ENCODE measurements around the gene ZBED4.

Gene ZBED4

DNA sequence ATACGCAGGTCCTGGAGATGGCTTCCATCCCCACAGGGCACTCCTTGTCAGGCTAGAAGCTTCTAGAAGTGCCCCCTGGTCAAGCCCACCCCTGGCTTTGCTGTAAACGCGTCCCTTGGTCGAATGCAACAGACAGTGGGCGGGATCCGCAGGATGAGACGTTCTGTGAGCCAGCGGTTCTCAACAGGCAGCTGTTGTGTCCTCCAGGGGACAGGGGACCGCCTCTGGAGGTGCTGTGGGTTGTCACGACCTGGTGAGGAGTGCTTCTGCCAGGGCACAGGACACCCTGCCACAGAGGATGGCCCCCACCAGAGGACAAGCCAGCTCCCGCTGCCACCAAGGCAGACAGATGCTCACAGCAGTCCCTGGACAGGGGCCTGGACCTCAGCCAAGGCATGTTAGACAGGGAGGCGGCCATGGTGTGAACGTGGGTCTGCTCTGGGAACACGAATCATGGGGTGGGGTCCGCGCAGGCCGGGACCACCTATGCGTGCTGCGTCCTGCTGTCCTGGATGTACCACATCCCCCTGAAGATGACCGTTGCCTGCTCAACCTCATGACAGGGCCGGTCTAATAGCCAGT is 76.4 kb downstream of the ZBED4 start:
- Histone ChIP-seq H3K27me3 (replicated peaks; ENCODE audit: control insufficient read depth, insufficient read depth, low read length) (no peaks in the 10 kb centered on the region), H3K9ac (ENCODE audit: low read length) (no peak overlapping the region), H3K36me3 (ENCODE audit: control insufficient read depth, insufficient read depth, low read length, severe bottlenecking) (peaks cover 9% of the 10 kb centered on the region), H3K4me3 (ENCODE audit: low read length) (no peak overlapping the region), H3K4me1 (ENCODE audit: control insufficient read depth, insufficient read depth, low read length) (peaks cover 31% of the 10 kb centered on the region), H3K9me3 (ENCODE audit: control insufficient read depth, low read length) (no peaks in the 10 kb centered on the region)
- no peak for DNase-seq (ENCODE audit: low read depth)

DNA sequence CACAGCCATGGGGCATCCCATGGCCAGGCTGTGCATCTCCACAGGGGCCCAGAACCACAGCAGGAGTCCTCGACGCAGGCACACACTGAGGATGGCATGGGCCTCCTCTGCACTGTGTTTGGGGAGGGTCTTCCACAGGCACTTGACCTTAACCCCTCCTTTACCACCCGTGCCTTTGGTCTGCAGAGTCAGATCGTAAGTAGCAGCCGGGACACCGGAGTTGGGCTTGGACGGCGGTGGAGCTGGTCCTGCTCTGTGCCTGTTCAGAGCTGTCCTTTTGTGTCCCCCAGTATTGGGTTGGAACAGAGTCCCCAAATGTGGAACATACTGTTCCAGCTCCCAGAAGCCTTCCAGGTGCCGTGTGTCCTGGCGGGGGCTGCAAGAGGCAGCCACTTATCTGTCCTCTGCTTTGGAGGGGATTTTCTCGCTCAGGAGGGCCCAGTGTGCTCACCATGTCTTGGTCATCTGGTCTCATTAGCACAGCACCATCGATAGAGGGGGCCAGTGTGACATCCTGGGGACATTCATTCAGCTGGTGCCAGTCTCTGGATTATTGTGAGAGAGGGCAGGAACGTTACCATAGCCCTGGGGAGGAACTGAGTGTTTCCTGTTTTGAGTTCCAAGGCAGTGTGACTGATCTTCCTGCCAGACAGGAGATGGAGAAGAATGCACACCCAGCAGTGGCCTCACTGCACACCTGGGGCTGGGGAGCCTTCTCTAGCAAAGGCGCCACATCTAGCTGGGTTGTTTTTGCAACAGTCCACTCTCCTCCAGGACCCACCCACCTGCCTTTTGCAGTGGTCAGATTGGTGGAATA is 77.2 kb downstream of the ZBED4 start:
- no peak overlapping the region for H3K9ac ChIP-seq (ENCODE audit: low read length)
- H3K36me3 ChIP-seq (ENCODE audit: control insufficient read depth, insufficient read depth, low read length, severe bottlenecking) = peaks cover 3% of the 10 kb centered on the region
- H3K4me1 ChIP-seq (ENCODE audit: control insufficient read depth, insufficient read depth, low read length) = peaks cover 31% of the 10 kb centered on the region
- H3K27me3 ChIP-seq (replicated peaks; ENCODE audit: control insufficient read depth, insufficient read depth, low read length) = no peaks in the 10 kb centered on the region
- DNase-seq (ENCODE audit: low read depth) = peak; percentile 66
- H3K9me3 ChIP-seq (ENCODE audit: control insufficient read depth, low read length) = no peaks in the 10 kb centered on the region
- no peak overlapping the region for H3K4me3 ChIP-seq (ENCODE audit: low read length)

DNA sequence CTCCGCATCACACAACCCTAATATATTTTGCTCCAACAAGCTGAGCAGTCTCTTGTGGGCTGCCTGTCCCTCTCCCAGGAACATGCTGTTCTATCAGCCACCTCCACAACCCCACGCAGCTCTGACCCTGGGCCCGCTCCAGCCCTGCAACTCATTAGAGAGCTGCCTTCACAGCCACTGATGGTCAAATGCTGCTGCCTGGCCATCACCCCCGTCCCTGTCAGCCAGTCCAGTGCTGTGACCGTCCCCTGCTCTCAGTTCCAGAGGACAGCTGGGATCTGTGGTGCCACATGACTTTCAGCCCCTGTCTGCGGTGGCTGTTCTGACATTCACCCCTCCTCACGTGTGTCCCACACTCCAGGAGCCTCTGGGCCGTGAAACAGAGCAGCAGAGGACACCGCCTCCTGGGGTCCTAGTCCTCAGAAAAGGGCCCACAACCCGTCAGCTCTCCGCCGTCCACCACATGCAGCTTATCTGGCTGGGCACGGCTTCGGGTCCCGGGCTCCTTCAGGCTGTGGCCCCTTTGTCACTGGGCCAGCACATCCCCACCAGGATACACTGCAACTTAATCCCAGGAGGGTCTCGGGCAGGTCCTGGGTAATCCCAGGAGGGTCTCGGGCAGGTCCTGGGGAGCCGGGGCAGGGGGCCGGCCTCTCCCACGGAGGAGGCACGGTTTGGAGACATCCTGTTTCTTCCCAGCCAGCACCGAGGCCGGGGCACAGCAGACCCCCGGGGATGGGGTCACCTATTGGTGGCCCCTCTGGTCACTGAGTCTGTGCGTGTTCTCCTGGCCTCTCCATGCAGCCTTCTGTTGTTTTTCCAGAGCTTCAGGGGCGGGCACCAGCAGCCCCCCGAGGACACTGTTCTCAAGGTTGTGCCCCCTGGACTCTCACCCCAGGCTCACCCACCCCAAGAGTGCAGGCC is 79.9 kb downstream of the ZBED4 start:
- Histone ChIP-seq H3K9me3 (ENCODE audit: control insufficient read depth, low read length) (no peaks in the 10 kb centered on the region), H3K4me3 (ENCODE audit: low read length) (peak overlapping the region; percentile 81), H3K9ac (ENCODE audit: low read length) (peak overlapping the region; percentile 95), H3K27me3 (replicated peaks; ENCODE audit: control insufficient read depth, insufficient read depth, low read length) (no peaks in the 10 kb centered on the region), H3K4me1 (ENCODE audit: control insufficient read depth, insufficient read depth, low read length) (peaks cover 35% of the 10 kb centered on the region), H3K36me3 (ENCODE audit: control insufficient read depth, insufficient read depth, low read length, severe bottlenecking) (no peaks in the 10 kb centered on the region)
- DNase-seq (ENCODE audit: low read depth) = no peak

DNA sequence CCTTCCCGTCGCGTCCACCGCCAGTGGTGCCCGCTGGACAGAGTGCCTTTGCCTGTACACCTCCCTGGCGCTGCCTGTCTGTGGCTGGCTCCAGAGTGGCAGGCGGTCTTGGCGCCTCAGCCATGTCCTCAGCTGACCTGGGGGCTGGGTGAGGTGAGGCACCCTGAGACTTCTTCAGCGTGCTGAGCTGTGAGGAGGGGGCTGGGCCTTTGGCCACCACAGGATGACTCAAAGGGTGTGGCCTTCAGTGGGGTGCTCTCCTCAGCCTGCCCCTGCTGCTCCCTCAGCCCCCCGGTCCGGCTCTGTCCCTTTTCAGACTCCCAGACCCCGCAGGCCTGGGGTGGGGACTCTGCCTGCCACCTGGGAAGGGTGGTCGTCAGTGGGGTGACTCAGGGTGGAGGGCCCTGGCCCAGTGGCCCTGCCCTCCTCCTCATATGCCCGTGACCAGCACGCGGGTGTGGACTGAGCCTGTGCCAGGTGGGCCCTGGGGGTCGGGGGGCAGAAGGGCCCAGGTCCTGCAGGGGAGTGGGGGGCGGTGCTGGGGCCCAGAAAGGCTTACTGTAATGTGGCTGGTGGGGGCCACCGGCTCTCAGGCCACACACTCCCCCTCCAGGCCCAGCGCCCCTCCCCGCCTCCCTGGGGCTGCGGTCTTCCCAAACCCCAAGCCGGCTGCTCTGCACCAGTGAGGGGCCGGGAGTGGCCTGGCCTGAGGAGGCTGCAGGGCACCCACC is 80.7 kb downstream of the ZBED4 start:
- Histone ChIP-seq H3K4me3 (ENCODE audit: low read length) (peak overlapping the region; percentile 81), H3K36me3 (ENCODE audit: control insufficient read depth, insufficient read depth, low read length, severe bottlenecking) (no peaks in the 10 kb centered on the region)

DNA sequence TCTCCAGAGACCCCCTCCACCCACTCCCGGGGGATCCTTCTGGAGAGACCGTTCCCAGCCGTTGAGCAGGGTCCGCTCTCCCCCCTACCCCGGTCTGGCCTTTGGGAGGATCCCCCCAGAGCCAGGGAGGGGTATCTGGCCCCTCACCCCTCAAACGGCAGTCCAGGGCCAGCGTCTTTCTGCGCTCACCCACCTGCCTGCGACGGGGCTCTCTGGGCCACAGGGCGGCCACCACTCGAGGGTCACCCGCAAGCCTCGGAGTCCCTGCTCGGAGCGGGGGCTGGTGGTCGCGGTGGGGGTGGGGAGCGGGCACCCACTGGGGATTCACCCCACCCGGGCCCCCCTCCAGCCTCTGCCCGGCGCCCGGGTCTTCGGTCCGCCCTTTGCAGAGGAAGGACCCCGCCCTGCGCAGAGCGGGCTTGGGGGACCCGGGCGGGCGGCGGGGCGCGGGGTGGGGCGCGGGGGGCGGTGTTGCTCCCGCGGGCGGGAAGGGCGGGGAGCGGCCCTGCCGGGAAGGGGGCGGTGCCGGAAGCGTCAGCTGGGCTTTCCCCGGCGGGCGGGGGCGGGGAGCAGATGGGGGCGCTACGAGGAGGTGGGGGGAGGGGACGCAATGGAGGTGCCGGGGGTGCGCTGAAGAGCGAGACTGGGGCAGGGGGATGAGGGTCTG is 81.4 kb downstream of the ZBED4 start:
- Histone ChIP-seq H3K4me3 (ENCODE audit: low read length) (peak overlapping the region; percentile 81), H3K36me3 (ENCODE audit: control insufficient read depth, insufficient read depth, low read length, severe bottlenecking) (no peaks in the 10 kb centered on the region), H3K9ac (ENCODE audit: low read length) (peak overlapping the region; percentile 95), H3K4me1 (ENCODE audit: control insufficient read depth, insufficient read depth, low read length) (peaks cover 31% of the 10 kb centered on the region), H3K9me3 (ENCODE audit: control insufficient read depth, low read length) (no peaks in the 10 kb centered on the region), H3K27me3 (replicated peaks; ENCODE audit: control insufficient read depth, insufficient read depth, low read length) (no peaks in the 10 kb centered on the region)
- DNase-seq (ENCODE audit: low read depth) = peak; percentile 76

More for the DNA sequence above, 80.7 kb downstream of the ZBED4 start:
- peaks cover 35% of the 10 kb centered on the region for H3K4me1 ChIP-seq (ENCODE audit: control insufficient read depth, insufficient read depth, low read length)
- DNase-seq (ENCODE audit: low read depth) = peak; percentile 19
- no peaks in the 10 kb centered on the region for H3K27me3 ChIP-seq (replicated peaks; ENCODE audit: control insufficient read depth, insufficient read depth, low read length)
- H3K9me3 ChIP-seq (ENCODE audit: control insufficient read depth, low read length) = no peaks in the 10 kb centered on the region
- peak overlapping the region; percentile 95 for H3K9ac ChIP-seq (ENCODE audit: low read length)

GRCh38 chr22:49935561-49935960 is 81.9 kb downstream of the ZBED4 start:
- no peak overlapping the region for H3K9ac ChIP-seq (ENCODE audit: low read length)
- H3K36me3 ChIP-seq (ENCODE audit: control insufficient read depth, insufficient read depth, low read length, severe bottlenecking) = no peaks in the 10 kb centered on the region
- H3K9me3 ChIP-seq (ENCODE audit: control insufficient read depth, low read length) = no peaks in the 10 kb centered on the region
- no peak for DNase-seq (ENCODE audit: low read depth)
- no peaks in the 10 kb centered on the region for H3K27me3 ChIP-seq (replicated peaks; ENCODE audit: control insufficient read depth, insufficient read depth, low read length)
- no peak overlapping the region for H3K4me3 ChIP-seq (ENCODE audit: low read length)
- H3K4me1 ChIP-seq (ENCODE audit: control insufficient read depth, insufficient read depth, low read length) = peaks cover 30% of the 10 kb centered on the region

- DNase-seq (ENCODE audit: low read depth) = peak; percentile 86
- Histone ChIP-seq H3K4me1 (ENCODE audit: control insufficient read depth, insufficient read depth, low read length) (peaks cover 25% of the 10 kb centered on the region), H3K27me3 (replicated peaks; ENCODE audit: control insufficient read depth, insufficient read depth, low read length) (no peaks in the 10 kb centered on the region), H3K9me3 (ENCODE audit: control insufficient read depth, low read length) (no peaks in the 10 kb centered on the region), H3K36me3 (ENCODE audit: control insufficient read depth, insufficient read depth, low read length, severe bottlenecking) (no peaks in the 10 kb centered on the region), H3K9ac (ENCODE audit: low read length) (peak overlapping the region; percentile 30), H3K4me3 (ENCODE audit: low read length) (no peak overlapping the region)
Measured at GRCh38 chr22:49936018-49936972, 82.7 kb downstream of the ZBED4 start.

- Histone ChIP-seq H3K9me3 (ENCODE audit: control insufficient read depth, low read length) (no peaks in the 10 kb centered on the region), H3K9ac (ENCODE audit: low read length) (peak overlapping the region; percentile 30), H3K27me3 (replicated peaks; ENCODE audit: control insufficient read depth, insufficient read depth, low read length) (no peaks in the 10 kb centered on the region), H3K4me1 (ENCODE audit: control insufficient read depth, insufficient read depth, low read length) (peaks cover 24% of the 10 kb centered on the region), H3K4me3 (ENCODE audit: low read length) (no peak overlapping the region), H3K36me3 (ENCODE audit: control insufficient read depth, insufficient read depth, low read length, severe bottlenecking) (no peaks in the 10 kb centered on the region)
- no peak for DNase-seq (ENCODE audit: low read depth)
Measured at GRCh38 chr22:49936973-49937757, 83.5 kb downstream of the ZBED4 start.

- Histone ChIP-seq H3K9ac (ENCODE audit: low read length) (no peak overlapping the region), H3K27me3 (replicated peaks; ENCODE audit: control insufficient read depth, insufficient read depth, low read length) (no peaks in the 10 kb centered on the region), H3K36me3 (ENCODE audit: control insufficient read depth, insufficient read depth, low read length, severe bottlenecking) (no peaks in the 10 kb centered on the region), H3K9me3 (ENCODE audit: control insufficient read depth, low read length) (no peaks in the 10 kb centered on the region), H3K4me3 (ENCODE audit: low read length) (no peak overlapping the region), H3K4me1 (ENCODE audit: control insufficient read depth, insufficient read depth, low read length) (peaks cover 23% of the 10 kb centered on the region)
- DNase-seq (ENCODE audit: low read depth) = no peak
Measured at GRCh38 chr22:49937758-49938564, 84.3 kb downstream of the ZBED4 start.

All from adipocyte (in vitro differentiated cells).